ENCODE data around the gene TRERF1. TPM values are rescaled to one million over a fixed set of nuclear protein-coding genes. Genes with fewer than 3 reads are reported as not detected.

Gene TRERF1
- total RNA-seq, 4 donors from 2014 or later, result 14.7 to 22.0 (median 19.0) TPM

GRCh38 chr6:42347456-42347855 lies 104.3 kb downstream of the TRERF1 start:
- H3K27ac ChIP-seq, result no peak overlapping the region
- H3K36me3 ChIP-seq, result no peaks in the 10 kb centered on the region
- 90% methylated on average over 7 of the region's 7 CpGs for WGBS
- DNase-seq (ENCODE audit: low spot score in 2 of 2), result peak in 1 of 2 donors; percentile 4
- H3K9me3 ChIP-seq, result no peaks in the 10 kb centered on the region
- H3K4me3 ChIP-seq, result no peak overlapping the region
- no peaks in the 10 kb centered on the region for H3K27me3 ChIP-seq
- no peaks in the 10 kb centered on the region for H3K4me1 ChIP-seq
- TF ChIP-seq POLR2A (IDR thresholded peaks at IDR 0.05) (no peak), CTCF (IDR thresholded peaks at IDR 0.05) (no peak), POLR2AphosphoS5 (IDR thresholded peaks at IDR 0.05) (no peak), EP300 (IDR thresholded peaks at IDR 0.05) (no peak)

GRCh38 chr6:42345696-42346416 lies 105.9 kb downstream of the TRERF1 start:
- Histone ChIP-seq H3K4me1 (no peaks in the 10 kb centered on the region), H3K36me3 (no peaks in the 10 kb centered on the region), H3K4me3 (no peak overlapping the region), H3K27ac (no peak overlapping the region), H3K9me3 (no peaks in the 10 kb centered on the region), H3K27me3 (no peaks in the 10 kb centered on the region)
- 79% methylated on average over 8 of the region's 8 CpGs for WGBS
- TF ChIP-seq POLR2A (IDR thresholded peaks at IDR 0.05), result no peak
- no peak for TF ChIP-seq EP300 (IDR thresholded peaks at IDR 0.05)
- no peak for TF ChIP-seq POLR2AphosphoS5 (IDR thresholded peaks at IDR 0.05)
- no peak for TF ChIP-seq CTCF (IDR thresholded peaks at IDR 0.05)
- peak in 1 of 2 donors; percentile 54 for DNase-seq (ENCODE audit: low spot score in 2 of 2)

- DNase-seq (ENCODE audit: low spot score in 2 of 2), result no peak
- Histone ChIP-seq H3K27ac (no peak overlapping the region), H3K4me3 (no peak overlapping the region), H3K9me3 (no peaks in the 10 kb centered on the region), H3K27me3 (no peaks in the 10 kb centered on the region), H3K36me3 (no peaks in the 10 kb centered on the region), H3K4me1 (no peaks in the 10 kb centered on the region)
- TF ChIP-seq POLR2A (IDR thresholded peaks at IDR 0.05) (no peak), POLR2AphosphoS5 (IDR thresholded peaks at IDR 0.05) (no peak), CTCF (IDR thresholded peaks at IDR 0.05) (no peak), EP300 (IDR thresholded peaks at IDR 0.05) (no peak)
- WGBS, result 77% methylated on average over 1 of the region's 1 CpG
These were observed 107.0 kb downstream of the TRERF1 start for GRCh38 chr6:42344756-42345155.

GRCh38 chr6:42341771-42342553 lies 109.8 kb downstream of the TRERF1 start:
- WGBS, result 83% methylated on average over 3 of the region's 3 CpGs
- no peaks in the 10 kb centered on the region for H3K36me3 ChIP-seq
- no peak overlapping the region for H3K4me3 ChIP-seq
- no peaks in the 10 kb centered on the region for H3K27me3 ChIP-seq
- no peaks in the 10 kb centered on the region for H3K9me3 ChIP-seq
- DNase-seq (ENCODE audit: low spot score in 2 of 2), result no peak
- H3K27ac ChIP-seq, result no peak overlapping the region
- TF ChIP-seq CTCF (IDR thresholded peaks at IDR 0.05) (no peak), POLR2A (IDR thresholded peaks at IDR 0.05) (no peak), POLR2AphosphoS5 (IDR thresholded peaks at IDR 0.05) (no peak), EP300 (IDR thresholded peaks at IDR 0.05) (no peak)
- no peaks in the 10 kb centered on the region for H3K4me1 ChIP-seq

- no peak for TF ChIP-seq POLR2AphosphoS5 (IDR thresholded peaks at IDR 0.05)
- no peak for TF ChIP-seq POLR2A (IDR thresholded peaks at IDR 0.05)
- TF ChIP-seq CTCF (IDR thresholded peaks at IDR 0.05), result no peak
- TF ChIP-seq EP300 (IDR thresholded peaks at IDR 0.05), result no peak
- no peak for DNase-seq (ENCODE audit: low spot score in 2 of 2)
- Histone ChIP-seq H3K27ac (no peak overlapping the region), H3K9me3 (no peaks in the 10 kb centered on the region), H3K4me1 (no peaks in the 10 kb centered on the region), H3K4me3 (no peak overlapping the region), H3K27me3 (no peaks in the 10 kb centered on the region), H3K36me3 (no peaks in the 10 kb centered on the region)
- 93% methylated on average over 5 of the region's 5 CpGs for WGBS
These were observed 110.5 kb downstream of the TRERF1 start for GRCh38 chr6:42341221-42341620.

All from suprapubic skin (tissue), 4 donors.